A549 (cell line): Measurements from ENCODE around the gene CHAMP1.

ENCODE experiments used
- CBX2 ChIP-seq: fragments of 200-600 bp; sonication (generic); IDR thresholded peaks from 2 replicates; pipeline ENCODE4 v1.6.1; 2016; ENCODE audit warnings: low read depth, mild to moderate bottlenecking, borderline replicate concordance
- CHD2 ChIP-seq: fragments of 150-350 bp; IDR thresholded peaks from 2 replicates; pipeline ENCODE4 v1.6.1; 2014; ENCODE audit warnings: low read length; ENCODE audit not compliant: partially characterized antibody
- FOSL2 ChIP-seq, 2 experiments: fragments of 450-650 bp in 1 of 2; fragments of >200 bp in 1 of 2; sonication (Bioruptor Twin) in 1 of 2; formaldehyde crosslinking; IDR thresholded peaks; 2 replicates each; pipeline versions ENCODE4 v1.5.0 to v1.6.1; 2016 to 2020; ENCODE audit warnings: mild to moderate bottlenecking in 1 of 2, moderate library complexity in 1 of 2
- HDAC2 ChIP-seq: fragments of 200-600 bp; sonication (generic); IDR thresholded peaks from 2 replicates; pipeline ENCODE4 v1.6.1; 2016
- POLR2A ChIP-seq: IDR thresholded peaks from 2 replicates; pipeline ENCODE4 v1.6.1; 2012; ENCODE audit warnings: mild to moderate bottlenecking, low read length
- POLR2AphosphoS2 ChIP-seq: conservative IDR thresholded peaks from 2 replicates; pipeline ENCODE4 v1.6.1; 2012; ENCODE audit warnings: low read length, improper control_type of control experiment, inconsistent platforms
- RAD21 ChIP-seq, 2 experiments: fragments of >200 bp in 1 of 2; sonication (Bioruptor Twin) in 1 of 2; formaldehyde crosslinking in 1 of 2; IDR thresholded peaks in 1 of 2; conservative IDR thresholded peaks in 1 of 2; 2 replicates in 1 of 2; 3 replicates in 1 of 2; pipeline ENCODE4 v1.6.1; 2012 to 2018; ENCODE audit warnings: inconsistent platforms in 1 of 2
- RCOR1 ChIP-seq: fragments of 150-350 bp; IDR thresholded peaks from 2 replicates; pipeline ENCODE4 v1.6.1; 2014; ENCODE audit warnings: antibody characterized with exemption, low read length, low read depth
- TF ChIP-seq, protein P1 (sequence below): fragments of >200 bp; sonication (Bioruptor Twin); formaldehyde crosslinking; IDR thresholded peaks from 3 replicates; pipeline ENCODE4 v1.5.1; 2016

DNA sequence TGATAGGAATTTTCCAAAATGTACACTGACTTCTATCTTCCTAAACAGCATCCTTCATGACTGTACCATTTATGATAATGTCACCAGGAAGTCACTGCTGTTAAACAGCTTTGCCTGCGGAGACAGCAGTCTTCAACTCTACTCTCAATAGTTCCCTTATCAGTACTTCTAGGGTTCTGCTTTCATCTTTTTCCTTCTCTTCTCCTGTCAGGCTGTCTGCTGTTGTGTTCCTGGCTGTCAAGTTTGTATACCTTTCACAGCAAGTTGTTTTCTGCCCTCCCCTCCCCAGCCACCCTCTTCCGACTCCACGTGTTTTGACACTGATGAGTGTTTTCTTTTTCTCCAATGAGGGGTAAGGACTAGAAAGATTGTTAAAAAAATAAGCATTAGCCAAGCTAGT, 30.7 kb upstream of the CHAMP1 start:
- TF ChIP-seq, protein P1, sequence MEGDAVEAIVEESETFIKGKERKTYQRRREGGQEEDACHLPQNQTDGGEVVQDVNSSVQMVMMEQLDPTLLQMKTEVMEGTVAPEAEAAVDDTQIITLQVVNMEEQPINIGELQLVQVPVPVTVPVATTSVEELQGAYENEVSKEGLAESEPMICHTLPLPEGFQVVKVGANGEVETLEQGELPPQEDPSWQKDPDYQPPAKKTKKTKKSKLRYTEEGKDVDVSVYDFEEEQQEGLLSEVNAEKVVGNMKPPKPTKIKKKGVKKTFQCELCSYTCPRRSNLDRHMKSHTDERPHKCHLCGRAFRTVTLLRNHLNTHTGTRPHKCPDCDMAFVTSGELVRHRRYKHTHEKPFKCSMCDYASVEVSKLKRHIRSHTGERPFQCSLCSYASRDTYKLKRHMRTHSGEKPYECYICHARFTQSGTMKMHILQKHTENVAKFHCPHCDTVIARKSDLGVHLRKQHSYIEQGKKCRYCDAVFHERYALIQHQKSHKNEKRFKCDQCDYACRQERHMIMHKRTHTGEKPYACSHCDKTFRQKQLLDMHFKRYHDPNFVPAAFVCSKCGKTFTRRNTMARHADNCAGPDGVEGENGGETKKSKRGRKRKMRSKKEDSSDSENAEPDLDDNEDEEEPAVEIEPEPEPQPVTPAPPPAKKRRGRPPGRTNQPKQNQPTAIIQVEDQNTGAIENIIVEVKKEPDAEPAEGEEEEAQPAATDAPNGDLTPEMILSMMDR = no peak
- TF ChIP-seq FOSL2 (IDR thresholded peaks at IDR 0.05) = no peak
- TF ChIP-seq FOSL2 (CRISPR knock-in tag; IDR thresholded peaks at IDR 0.05) = no peak
- no peak for TF ChIP-seq RCOR1
- TF ChIP-seq HDAC2 = no peak
- TF ChIP-seq RAD21 (conservative IDR thresholded peaks at IDR 0.05 in 1 of 2, IDR thresholded peaks at IDR 0.05 in 1 of 2) = no peak
- no peak for TF ChIP-seq POLR2AphosphoS2
- no peak for TF ChIP-seq CBX2
- TF ChIP-seq POLR2A = no peak
- TF ChIP-seq CHD2 = no peak
